Liver (tissue), 9 donors: ENCODE data around the gene SLC15A2. TPM values are rescaled to one million over a fixed set of nuclear protein-coding genes. Genes with fewer than 3 reads are reported as not detected.
A peak's percentile ranks its signal among the peaks of the same experiment; 100 is the strongest.

Experiments used
- DNase-seq: peaks from one replicate; pipeline ENCODE4 v3.0.0-alpha.2; 2017; ENCODE audit warnings: low spot score
- H3K27ac ChIP-seq, 2 donors: one replicate each; pipeline ENCODE4 v1.7.0; 2013; ENCODE audit warnings: inconsistent platforms in 2 of 2, low read length in 2 of 2, control low read depth in 1 of 2, low read depth in 1 of 2, mild to moderate bottlenecking in 1 of 2
- H3K27me3 ChIP-seq, 4 donors: one replicate each; pipeline versions ENCODE4 v1.6.1 to v1.7.0; 2013; ENCODE audit warnings: low read length in 3 of 4, inconsistent platforms in 1 of 4, mild to moderate bottlenecking in 1 of 4, moderate library complexity in 1 of 4; ENCODE audit not compliant: control insufficient read depth in 4 of 4, insufficient read depth in 4 of 4
- H3K36me3 ChIP-seq, 4 donors: one replicate each; pipeline versions ENCODE4 v1.6.1 to v1.7.0; 2013; ENCODE audit warnings: low read length in 3 of 4, mild to moderate bottlenecking in 3 of 4, low read depth in 1 of 4, moderate library complexity in 1 of 4; ENCODE audit not compliant: control insufficient read depth in 4 of 4, insufficient read depth in 3 of 4
- H3K4me1 ChIP-seq, 4 donors: one replicate each; pipeline versions ENCODE4 v1.6.1 to v1.7.0; 2013; ENCODE audit warnings: low read length in 3 of 4, mild to moderate bottlenecking in 3 of 4, moderate library complexity in 1 of 4; ENCODE audit not compliant: control insufficient read depth in 4 of 4, insufficient read depth in 4 of 4
- H3K4me3 ChIP-seq, 3 donors: one replicate each; pipeline versions ENCODE4 v1.6.1 to v1.7.0; 2013; ENCODE audit warnings: low read length in 3 of 3, control low read depth in 1 of 3, low read depth in 1 of 3, mild to moderate bottlenecking in 1 of 3
- H3K9ac ChIP-seq, 2 donors: one replicate each; pipeline ENCODE4 v1.7.0; 2013; ENCODE audit warnings: low read length in 2 of 2, mild to moderate bottlenecking in 2 of 2, moderate library complexity in 2 of 2, control low read depth in 1 of 2, low read depth in 1 of 2
- H3K9me3 ChIP-seq, 4 donors: one replicate each; pipeline versions ENCODE4 v1.6.1 to v1.7.0; 2013; ENCODE audit warnings: low read length in 3 of 4; ENCODE audit not compliant: control insufficient read depth in 4 of 4
- ATF3 ChIP-seq: IDR thresholded peaks from 2 replicates; pipeline ENCODE4 v1.6.1; 2016; ENCODE audit warnings: antibody characterized with exemption
- FOXA1 ChIP-seq: IDR thresholded peaks from 2 replicates; pipeline ENCODE4 v1.6.1; 2016; ENCODE audit warnings: antibody characterized with exemption
- GABPA ChIP-seq, 2 donors: IDR thresholded peaks in 1 of 2; conservative IDR thresholded peaks in 1 of 2; 2 replicates each; pipeline ENCODE4 v1.6.1; 2016; ENCODE audit warnings: antibody characterized with exemption in 2 of 2, mild to moderate bottlenecking in 1 of 2, moderate library complexity in 1 of 2
- HNF4A ChIP-seq, 2 donors: conservative IDR thresholded peaks; 2 replicates each; pipeline ENCODE4 v1.6.1; 2016; ENCODE audit warnings: antibody characterized with exemption in 2 of 2, mild to moderate bottlenecking in 2 of 2
- RAD21 ChIP-seq, 2 donors: IDR thresholded peaks; 2 replicates each; pipeline ENCODE4 v1.6.1; 2016; ENCODE audit warnings: antibody characterized with exemption in 2 of 2, mild to moderate bottlenecking in 2 of 2
- RXRA ChIP-seq, 2 donors: IDR thresholded peaks; 2 replicates each; pipeline ENCODE4 v1.6.1; 2017 to 2018; ENCODE audit warnings: antibody characterized with exemption in 2 of 2, mild to moderate bottlenecking in 1 of 2
- SP1 ChIP-seq: IDR thresholded peaks from 2 replicates; pipeline ENCODE4 v1.6.1; 2018; ENCODE audit warnings: antibody characterized with exemption, mild to moderate bottlenecking
- YY1 ChIP-seq: IDR thresholded peaks from 2 replicates; pipeline ENCODE4 v1.6.1; 2016; ENCODE audit warnings: antibody characterized with exemption, mild to moderate bottlenecking
- WGBS: extraction: QIAGEN DNeasy Blood & Tissue Kit; methylation state at CpG from one replicate; pipeline ENCODE4 v1.1.7; 2013; 5-methylcytosine and 5-hydroxymethylcytosine counted together
- polyA plus RNA-seq, 2 donors: library from polyadenylated mRNA; stranded (reverse) in 1 of 2; unstranded in 1 of 2; fragments of 200-250 nt in 1 of 2; fragments of >200 nt in 1 of 2; fragmentation: Nextera tagmentation in 1 of 2; extraction: Ambion mirVana in 1 of 2; gene quantifications; one replicate each; pipeline versions ENCODE4 v1.2.1 to v1.2.3, GENCODE V29; 2013 to 2015
- total RNA-seq, 2 donors: library from RNA; depleted of rRNA; stranded (reverse); fragments of >200 nt; gene quantifications; one replicate each; pipeline ENCODE4 v1.2.3, GENCODE V29; 2014
- TF ChIP-seq, protein P1 (sequence below): fragments of 150-350 bp; IDR thresholded peaks from 2 replicates; pipeline ENCODE4 v1.5.1; 2017; ENCODE audit warnings: improper control_type of control experiment, low read depth, low read length; ENCODE audit not compliant: missing input control
- donor health status: healthy.
- donor health status: healthy.
- donor health status: healthy.
- donor health status: healthy.
- donor health status: healthy.

The SLC15A2 gene
- total and polyA plus RNA-seq, 4 donors, result 0.20 to 2.3 (median 0.56) TPM

GRCh38 chr3:121878411-121878810, 15.8 kb upstream of the SLC15A2 start (continued):
- TF ChIP-seq, protein P1, sequence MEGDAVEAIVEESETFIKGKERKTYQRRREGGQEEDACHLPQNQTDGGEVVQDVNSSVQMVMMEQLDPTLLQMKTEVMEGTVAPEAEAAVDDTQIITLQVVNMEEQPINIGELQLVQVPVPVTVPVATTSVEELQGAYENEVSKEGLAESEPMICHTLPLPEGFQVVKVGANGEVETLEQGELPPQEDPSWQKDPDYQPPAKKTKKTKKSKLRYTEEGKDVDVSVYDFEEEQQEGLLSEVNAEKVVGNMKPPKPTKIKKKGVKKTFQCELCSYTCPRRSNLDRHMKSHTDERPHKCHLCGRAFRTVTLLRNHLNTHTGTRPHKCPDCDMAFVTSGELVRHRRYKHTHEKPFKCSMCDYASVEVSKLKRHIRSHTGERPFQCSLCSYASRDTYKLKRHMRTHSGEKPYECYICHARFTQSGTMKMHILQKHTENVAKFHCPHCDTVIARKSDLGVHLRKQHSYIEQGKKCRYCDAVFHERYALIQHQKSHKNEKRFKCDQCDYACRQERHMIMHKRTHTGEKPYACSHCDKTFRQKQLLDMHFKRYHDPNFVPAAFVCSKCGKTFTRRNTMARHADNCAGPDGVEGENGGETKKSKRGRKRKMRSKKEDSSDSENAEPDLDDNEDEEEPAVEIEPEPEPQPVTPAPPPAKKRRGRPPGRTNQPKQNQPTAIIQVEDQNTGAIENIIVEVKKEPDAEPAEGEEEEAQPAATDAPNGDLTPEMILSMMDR, result no peak
- TF ChIP-seq ATF3 (no peak), FOXA1 (no peak)

GRCh38 chr3:121883507-121883906, 10.7 kb upstream of the SLC15A2 start:
- H3K4me3 ChIP-seq, result no peak overlapping the region
- no peak overlapping the region for H3K27ac ChIP-seq
- H3K9me3 ChIP-seq, result no peaks in the 10 kb centered on the region
- DNase-seq, result no peak
- H3K9ac ChIP-seq, result no peak overlapping the region
- H3K27me3 ChIP-seq, result no peaks in the 10 kb centered on the region
- no peak for TF ChIP-seq HNF4A (conservative IDR thresholded peaks at IDR 0.05)
- TF ChIP-seq RAD21 (IDR thresholded peaks at IDR 0.05), result peak in 1 of 2 donors; percentile 12
- TF ChIP-seq, protein P1, result peak; percentile 12
- 36% methylated on average over 1 of the region's 1 CpG for WGBS
- H3K4me1 ChIP-seq, result no peaks in the 10 kb centered on the region
- no peaks in the 10 kb centered on the region for H3K36me3 ChIP-seq

DNA sequence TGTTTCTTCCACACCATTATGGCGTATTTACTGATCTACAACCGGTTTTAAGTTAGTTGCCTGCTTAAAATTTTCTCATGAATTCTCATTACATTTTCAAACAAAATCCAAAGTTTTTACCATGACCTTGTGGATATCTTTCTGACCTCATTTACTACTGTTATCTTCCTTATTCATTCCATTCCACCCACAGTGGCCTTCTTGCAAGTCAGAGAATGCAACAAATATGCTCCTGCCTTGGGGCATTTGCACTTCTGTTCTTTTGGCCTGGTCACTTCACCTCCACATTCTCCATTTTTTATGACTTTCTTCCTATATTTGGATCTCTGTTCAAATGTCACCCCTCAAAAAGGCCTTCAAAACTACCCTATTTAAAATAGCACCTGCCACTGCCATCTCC, 8.8 kb upstream of the SLC15A2 start:
- Histone ChIP-seq H3K4me3 (no peak overlapping the region), H3K27ac (no peak overlapping the region), H3K36me3 (no peaks in the 10 kb centered on the region), H3K9me3 (no peaks in the 10 kb centered on the region), H3K4me1 (no peaks in the 10 kb centered on the region), H3K27me3 (no peaks in the 10 kb centered on the region), H3K9ac (no peak overlapping the region)
- DNase-seq, result no peak
- 92% methylated on average over 2 of the region's 2 CpGs for WGBS
- TF ChIP-seq YY1, result no peak
- TF ChIP-seq SP1, result no peak
- TF ChIP-seq GABPA (IDR thresholded peaks at IDR 0.05 in 1 of 2, conservative IDR thresholded peaks at IDR 0.05 in 1 of 2), result no peak

GRCh38 chr3:121895121-121895520, 920 bp downstream of the SLC15A2 start:
- H3K27ac ChIP-seq, result no peak overlapping the region
- H3K36me3 ChIP-seq, result no peaks in the 10 kb centered on the region
- H3K4me1 ChIP-seq, result peaks cover 0 to 4% (median 0%) of the 10 kb centered on the region in 4 donors
- H3K27me3 ChIP-seq, result no peaks in the 10 kb centered on the region
- DNase-seq, result no peak
- no peak overlapping the region for H3K4me3 ChIP-seq
- no peak overlapping the region for H3K9ac ChIP-seq
- WGBS, result 0% methylated on average over 1 of the region's 1 CpG
- H3K9me3 ChIP-seq, result no peaks in the 10 kb centered on the region
- TF ChIP-seq RAD21 (IDR thresholded peaks at IDR 0.05) (peak in 1 of 2 donors; percentile 20), HNF4A (conservative IDR thresholded peaks at IDR 0.05) (peak; percentile 27 to 71), RXRA (IDR thresholded peaks at IDR 0.05) (no peak)
